Neural progenitor cell (in vitro differentiated cells): ENCODE data around the gene DACH1. TPM values are rescaled to one million over a fixed set of nuclear protein-coding genes. Genes with fewer than 3 reads are reported as not detected.
A peak's percentile ranks its signal among the peaks of the same experiment; 100 is the strongest.

Experiments used
- DNase-seq: peaks from one replicate; pipeline ENCODE4 v3.0.0-alpha.2; 2016; ENCODE audit warnings: low spot score
- H2AFZ ChIP-seq: fragments of 200-600 bp; sonication (generic); replicated peaks from 2 replicates; pipeline ENCODE4 v1.6.1; 2016; ENCODE audit warnings: antibody characterized with exemption
- H3F3A ChIP-seq: fragments of 200-600 bp; sonication (generic); 2 replicates; pipeline ENCODE4 v1.6.1; 2016; ENCODE audit warnings: antibody characterized with exemption, low read depth
- H3K27ac ChIP-seq: fragments of 200-600 bp; sonication (generic); 2 replicates; pipeline ENCODE4 v1.5.1; 2016; ENCODE audit warnings: mild to moderate bottlenecking
- H3K27me3 ChIP-seq: fragments of 200-600 bp; sonication (generic); 2 replicates; pipeline ENCODE4 v1.6.1; 2016; ENCODE audit warnings: mild to moderate bottlenecking, moderate library complexity
- H3K36me3 ChIP-seq: fragments of 200-600 bp; sonication (generic); 2 replicates; pipeline ENCODE4 v1.5.1; 2016
- H3K4me1 ChIP-seq: fragments of 200-600 bp; sonication (generic); 2 replicates; pipeline ENCODE4 v1.6.1; 2016; ENCODE audit warnings: mixed run types
- H3K4me2 ChIP-seq: fragments of 200-600 bp; sonication (generic); 2 replicates; pipeline ENCODE4 v1.6.1; 2016
- H3K4me3 ChIP-seq: fragments of 200-600 bp; sonication (generic); 2 replicates; pipeline ENCODE4 v1.5.1; 2016
- H3K79me2 ChIP-seq: fragments of 200-600 bp; sonication (generic); 2 replicates; pipeline ENCODE4 v1.6.1; 2016; ENCODE audit warnings: low read depth
- H3K9ac ChIP-seq: fragments of 200-600 bp; sonication (generic); 2 replicates; pipeline ENCODE4 v1.6.1; 2016
- H3K9me3 ChIP-seq: fragments of 200-600 bp; sonication (generic); 2 replicates; pipeline ENCODE4 v1.5.1; 2016; ENCODE audit warnings: low read depth
- H4K20me1 ChIP-seq: fragments of 200-600 bp; sonication (generic); 2 replicates; pipeline ENCODE4 v1.6.1; 2016; ENCODE audit warnings: low read depth
- H3K27ac Mint-ChIP-seq: 3 replicates; pipeline ENCODE4 v1.8.0; 2021; ENCODE audit warnings: mixed read lengths
- H3K27me3 Mint-ChIP-seq: 2 replicates; pipeline ENCODE4 v1.8.0; 2022; ENCODE audit warnings: low read depth, mild to moderate bottlenecking, inconsistent platforms, moderate library complexity, mixed read lengths; ENCODE audit not compliant: insufficient read depth
- H3K36me3 Mint-ChIP-seq: 3 replicates; pipeline ENCODE4 v1.8.0; 2021; ENCODE audit warnings: mixed read lengths
- H3K4me1 Mint-ChIP-seq: 3 replicates; pipeline ENCODE4 v1.8.0; 2021; ENCODE audit warnings: mixed read lengths
- H3K4me3 Mint-ChIP-seq: 3 replicates; pipeline ENCODE4 v1.8.0; 2021; ENCODE audit warnings: mild to moderate bottlenecking, moderate library complexity, mixed read lengths
- H3K9me3 Mint-ChIP-seq: 3 replicates; pipeline ENCODE4 v1.8.0; 2020; ENCODE audit warnings: mixed read lengths
- EZH2 ChIP-seq: fragments of 200-600 bp; sonication (generic); IDR thresholded peaks from 2 replicates; pipeline ENCODE4 v1.6.1; 2017; ENCODE audit warnings: antibody characterized with exemption, mild to moderate bottlenecking, moderate library complexity
- EZH2phosphoT487 ChIP-seq: fragments of 200-600 bp; sonication (generic); IDR thresholded peaks from 2 replicates; pipeline ENCODE4 v1.6.1; 2017; ENCODE audit warnings: antibody characterized with exemption
- total RNA-seq: library from RNA; depleted of rRNA; stranded (reverse); fragments of >200 nt; gene quantifications from 2 replicates; pipeline ENCODE4 v1.2.3, GENCODE V29; 2015; ENCODE audit warnings: low replicate concordance
- TF ChIP-seq, protein P1 (sequence below): fragments of 200-600 bp; sonication (generic); IDR thresholded peaks from 2 replicates; pipeline ENCODE4 v1.5.1; 2017; ENCODE audit warnings: antibody characterized with exemption, mild to moderate bottlenecking

The DACH1 gene
- total RNA-seq, 1 donor from 2014 or later, result 27.6 TPM

DNA sequence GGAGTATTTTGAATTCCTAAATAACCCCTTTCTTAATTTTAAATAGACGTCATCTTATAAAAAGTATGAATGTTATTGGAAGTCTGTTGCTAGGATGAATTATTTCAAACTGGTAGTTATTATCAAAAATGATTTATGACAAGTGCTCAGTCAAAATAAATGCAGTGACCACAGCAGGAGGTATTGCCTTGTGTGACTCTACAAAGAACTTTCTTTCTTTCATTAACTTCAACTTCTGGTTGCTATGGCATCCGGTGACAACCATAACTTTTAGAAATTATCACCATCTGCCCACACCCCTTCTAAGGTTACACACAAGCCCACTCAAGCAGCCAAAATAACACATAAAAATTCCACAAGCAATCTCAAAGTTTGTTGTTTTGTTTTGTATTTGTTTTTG lies 189.9 kb downstream of the DACH1 start:
- Histone ChIP-seq H3K27me3 (no peaks in the 10 kb centered on the region), H3K27ac (no peak overlapping the region), H3F3A (no peaks in the 10 kb centered on the region), H4K20me1 (no peaks in the 10 kb centered on the region), H3K4me3 (no peak overlapping the region), H3K4me2 (no peak overlapping the region), H3K9ac (no peak overlapping the region), H2AFZ (no peak overlapping the region), H3K9me3 (no peaks in the 10 kb centered on the region), H3K79me2 (no peaks in the 10 kb centered on the region), H3K4me1 (no peaks in the 10 kb centered on the region), H3K36me3 (peaks cover 14% of the 10 kb centered on the region)
- H3K27ac Mint-ChIP-seq, result peak overlapping the region; percentile 74
- H3K9me3 Mint-ChIP-seq, result peaks cover 5% of the 10 kb centered on the region
- H3K36me3 Mint-ChIP-seq, result peaks cover 28% of the 10 kb centered on the region
- H3K4me1 Mint-ChIP-seq, result peaks cover 8% of the 10 kb centered on the region
- TF ChIP-seq EZH2, result no peak
- TF ChIP-seq, protein P1, sequence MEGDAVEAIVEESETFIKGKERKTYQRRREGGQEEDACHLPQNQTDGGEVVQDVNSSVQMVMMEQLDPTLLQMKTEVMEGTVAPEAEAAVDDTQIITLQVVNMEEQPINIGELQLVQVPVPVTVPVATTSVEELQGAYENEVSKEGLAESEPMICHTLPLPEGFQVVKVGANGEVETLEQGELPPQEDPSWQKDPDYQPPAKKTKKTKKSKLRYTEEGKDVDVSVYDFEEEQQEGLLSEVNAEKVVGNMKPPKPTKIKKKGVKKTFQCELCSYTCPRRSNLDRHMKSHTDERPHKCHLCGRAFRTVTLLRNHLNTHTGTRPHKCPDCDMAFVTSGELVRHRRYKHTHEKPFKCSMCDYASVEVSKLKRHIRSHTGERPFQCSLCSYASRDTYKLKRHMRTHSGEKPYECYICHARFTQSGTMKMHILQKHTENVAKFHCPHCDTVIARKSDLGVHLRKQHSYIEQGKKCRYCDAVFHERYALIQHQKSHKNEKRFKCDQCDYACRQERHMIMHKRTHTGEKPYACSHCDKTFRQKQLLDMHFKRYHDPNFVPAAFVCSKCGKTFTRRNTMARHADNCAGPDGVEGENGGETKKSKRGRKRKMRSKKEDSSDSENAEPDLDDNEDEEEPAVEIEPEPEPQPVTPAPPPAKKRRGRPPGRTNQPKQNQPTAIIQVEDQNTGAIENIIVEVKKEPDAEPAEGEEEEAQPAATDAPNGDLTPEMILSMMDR, result no peak
- TF ChIP-seq EZH2phosphoT487, result no peak
- DNase-seq, result no peak
- H3K27me3 Mint-ChIP-seq, result peaks cover 2% of the 10 kb centered on the region
- H3K4me3 Mint-ChIP-seq, result no peak overlapping the region

DNA sequence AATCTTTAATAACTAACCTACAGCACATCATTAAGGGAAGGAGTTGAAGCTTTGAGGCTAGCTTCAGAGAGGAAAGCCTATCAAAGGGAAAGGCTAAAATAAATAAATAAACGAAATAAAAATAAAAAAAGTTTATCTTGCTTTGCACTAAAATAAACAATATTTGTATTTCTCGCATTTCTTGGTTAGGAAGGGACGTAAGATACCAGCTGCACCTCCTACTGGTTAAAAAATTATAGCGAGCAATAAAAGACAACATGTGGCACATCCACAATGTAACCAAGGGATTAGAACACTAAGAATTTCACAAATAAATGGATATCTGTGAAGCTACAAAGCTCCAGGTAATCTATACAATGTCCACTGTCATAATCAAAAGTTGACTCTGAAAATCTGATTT lies 194.5 kb downstream of the DACH1 start:
- Mint-ChIP-seq H3K27ac (no peak overlapping the region), H3K4me3 (no peak overlapping the region), H3K27me3 (peaks cover 4% of the 10 kb centered on the region), H3K9me3 (peaks cover 8% of the 10 kb centered on the region), H3K36me3 (peaks cover 16% of the 10 kb centered on the region), H3K4me1 (peaks cover 8% of the 10 kb centered on the region)
- no peak overlapping the region for H2AFZ ChIP-seq
- no peaks in the 10 kb centered on the region for H3K27me3 ChIP-seq
- no peak overlapping the region for H3K9ac ChIP-seq
- no peaks in the 10 kb centered on the region for H3K4me1 ChIP-seq
- no peak for DNase-seq
- H3F3A ChIP-seq, result no peaks in the 10 kb centered on the region
- TF ChIP-seq EZH2, result no peak
- TF ChIP-seq, protein P1, result peak; percentile 40
- H3K27ac ChIP-seq, result no peak overlapping the region
- no peaks in the 10 kb centered on the region for H4K20me1 ChIP-seq
- no peaks in the 10 kb centered on the region for H3K79me2 ChIP-seq
- H3K9me3 ChIP-seq, result no peaks in the 10 kb centered on the region
- H3K4me3 ChIP-seq, result no peak overlapping the region
- no peak overlapping the region for H3K4me2 ChIP-seq
- peaks cover 4% of the 10 kb centered on the region for H3K36me3 ChIP-seq

DNA sequence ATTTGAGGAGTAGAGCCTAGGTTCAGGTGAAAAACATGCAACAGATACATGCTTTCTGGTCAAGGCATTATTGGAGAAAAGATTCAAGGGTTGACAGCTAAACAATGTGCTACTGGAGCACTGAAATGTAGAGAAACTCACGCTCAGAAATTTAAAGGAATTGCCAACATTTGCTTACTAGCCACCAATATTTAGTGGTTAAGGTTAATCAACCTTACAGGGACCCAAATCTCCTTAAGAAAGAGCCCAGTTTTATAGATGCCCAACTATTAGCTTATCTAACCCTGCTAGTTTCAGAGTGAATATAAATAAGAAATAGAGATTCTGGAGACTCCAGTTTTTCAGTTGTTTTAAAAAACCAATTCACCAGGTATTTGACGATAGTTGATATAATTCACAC lies 203.6 kb downstream of the DACH1 start:
- H3K36me3 Mint-ChIP-seq, result no peaks in the 10 kb centered on the region
- no peak for DNase-seq
- Histone ChIP-seq H3K27me3 (no peaks in the 10 kb centered on the region), H3K4me1 (peaks cover 7% of the 10 kb centered on the region), H3K4me2 (no peak overlapping the region), H3K9ac (no peak overlapping the region), H3K9me3 (no peaks in the 10 kb centered on the region), H2AFZ (no peak overlapping the region), H3K36me3 (no peaks in the 10 kb centered on the region), H3F3A (no peaks in the 10 kb centered on the region), H4K20me1 (no peaks in the 10 kb centered on the region), H3K79me2 (no peaks in the 10 kb centered on the region), H3K4me3 (no peak overlapping the region), H3K27ac (no peak overlapping the region)
- H3K27me3 Mint-ChIP-seq, result no peaks in the 10 kb centered on the region
- no peak overlapping the region for H3K4me3 Mint-ChIP-seq
- H3K27ac Mint-ChIP-seq, result no peak overlapping the region
- TF ChIP-seq, protein P1, result no peak
- TF ChIP-seq EZH2 (no peak), EZH2phosphoT487 (no peak)
- peaks cover 21% of the 10 kb centered on the region for H3K4me1 Mint-ChIP-seq
- no peaks in the 10 kb centered on the region for H3K9me3 Mint-ChIP-seq

DNA sequence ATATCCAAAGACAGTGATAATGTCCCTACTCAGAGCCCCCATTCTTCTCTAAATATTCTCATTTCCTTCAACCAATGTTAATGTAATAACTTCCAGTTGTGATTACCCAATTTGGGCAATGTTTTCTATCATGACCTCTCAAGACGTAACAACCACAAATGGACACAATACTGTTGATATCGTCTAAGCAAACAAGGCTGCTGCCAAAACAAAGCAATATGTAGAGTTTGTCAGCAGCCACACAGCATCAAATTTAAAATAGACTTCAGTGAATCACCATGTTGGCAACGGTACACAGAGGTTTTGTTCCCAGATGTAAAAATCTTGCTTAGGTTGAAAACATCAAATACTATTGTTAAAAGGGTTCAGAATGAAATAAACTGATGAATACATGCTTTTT lies 205.1 kb downstream of the DACH1 start:
- Histone ChIP-seq H3K27ac (no peak overlapping the region), H3K4me1 (peaks cover 7% of the 10 kb centered on the region), H2AFZ (no peak overlapping the region), H4K20me1 (no peaks in the 10 kb centered on the region), H3K4me2 (no peak overlapping the region), H3K36me3 (no peaks in the 10 kb centered on the region), H3K9me3 (no peaks in the 10 kb centered on the region), H3K79me2 (no peaks in the 10 kb centered on the region), H3F3A (no peaks in the 10 kb centered on the region), H3K27me3 (no peaks in the 10 kb centered on the region), H3K4me3 (no peak overlapping the region), H3K9ac (no peak overlapping the region)
- Mint-ChIP-seq H3K4me1 (peaks cover 21% of the 10 kb centered on the region), H3K27me3 (no peaks in the 10 kb centered on the region), H3K36me3 (no peaks in the 10 kb centered on the region), H3K4me3 (no peak overlapping the region), H3K27ac (no peak overlapping the region), H3K9me3 (no peaks in the 10 kb centered on the region)
- DNase-seq, result no peak
- TF ChIP-seq, protein P1, result no peak
- no peak for TF ChIP-seq EZH2
- TF ChIP-seq EZH2phosphoT487, result no peak
